Gastrocnemius medialis (tissue), 4 donors: ENCODE data around the gene SLC38A8. TPM values are rescaled to one million over a fixed set of nuclear protein-coding genes. Genes with fewer than 3 reads are reported as not detected.

Experiments used
- ATAC-seq, 2 donors: fragments of 150-250 bp; one replicate each; pipeline ENCODE4 v1.9.1; 2016
- DNase-seq, 2 donors: peaks; one replicate each; pipeline ENCODE4 v3.0.0-alpha.2; 2019
- H3K27ac ChIP-seq, 4 donors: fragments of 200-600 bp; sonication (generic); 1 replicate in 1 of 4; 2 replicates in 3 of 4; pipeline ENCODE4 v1.5.1; 2016 to 2018; ENCODE audit warnings: mild to moderate bottlenecking in 2 of 4, moderate library complexity in 1 of 4
- H3K27me3 ChIP-seq, 3 donors: fragments of 200-600 bp; sonication (generic) in 2 of 3; 1 replicate in 1 of 3; 2 replicates in 2 of 3; pipeline versions ENCODE4 v1.5.1 to v1.6.0; 2016 to 2019; ENCODE audit warnings: mild to moderate bottlenecking in 1 of 3, moderate library complexity in 1 of 3
- H3K36me3 ChIP-seq, 2 donors: fragments of 200-600 bp; sonication (generic) in 1 of 2; one replicate each; pipeline ENCODE4 v1.5.1; 2017 to 2018
- H3K4me1 ChIP-seq, 2 donors: fragments of 200-600 bp; sonication (generic) in 1 of 2; one replicate each; pipeline ENCODE4 v1.5.1; 2016 to 2017; ENCODE audit warnings: mild to moderate bottlenecking in 2 of 2
- H3K4me3 ChIP-seq, 4 donors: fragments of 200-600 bp; sonication (generic) in 3 of 4; 1 replicate in 1 of 4; 2 replicates in 3 of 4; pipeline ENCODE4 v1.5.1; 2016 to 2019; ENCODE audit warnings: mild to moderate bottlenecking in 2 of 4
- H3K9me3 ChIP-seq, 3 donors: fragments of 200-600 bp; sonication (generic) in 2 of 3; 1 replicate in 1 of 3; 2 replicates in 2 of 3; pipeline ENCODE4 v1.5.1; 2016 to 2019
- POLR2A ChIP-seq, 2 donors: fragments of 450-650 bp; IDR thresholded peaks; one replicate each; pipeline ENCODE4 v1.6.1; 2017; ENCODE audit warnings: antibody characterized with exemption in 2 of 2, mild to moderate bottlenecking in 2 of 2, moderate library complexity in 2 of 2
- in situ Hi-C, 4 donors: fragments of 200-750 bp; cut with MboI; loops; one replicate each; pipeline versions ENCODE4 v1.15.0 to v1.8.0; 2017; ENCODE audit warnings: low sequenced_read_pairs in 4 of 4
- intact Hi-C: fragments of 100-400 bp; cut with DNase I; formaldehyde crosslinking; loops from one replicate; pipeline ENCODE4 v1.15.1; 2023; ENCODE audit warnings: low total_unique reads
- total RNA-seq, 4 donors: library from RNA; depleted of rRNA; stranded (reverse); fragments of >200 nt; gene quantifications; one replicate each; pipeline versions ENCODE4 v1.1.0 to v1.2.3, GENCODE V29; 2016
- TF ChIP-seq, protein P1 (sequence below), 5 experiments: fragments of 450-650 bp in 3 of 5; fragments of 200-600 bp in 2 of 5; sonication (generic) in 2 of 5; IDR thresholded peaks in 4 of 5; conservative IDR thresholded peaks in 1 of 5; 1 replicate in 4 of 5; 2 replicates in 1 of 5; pipeline ENCODE4 v1.5.1; 2016 to 2019; ENCODE audit warnings: antibody characterized with exemption in 5 of 5, mild to moderate bottlenecking in 3 of 5, moderate library complexity in 3 of 5

SLC38A8 gene
- total RNA-seq, 4 donors from 2014 or later: not detected

DNA sequence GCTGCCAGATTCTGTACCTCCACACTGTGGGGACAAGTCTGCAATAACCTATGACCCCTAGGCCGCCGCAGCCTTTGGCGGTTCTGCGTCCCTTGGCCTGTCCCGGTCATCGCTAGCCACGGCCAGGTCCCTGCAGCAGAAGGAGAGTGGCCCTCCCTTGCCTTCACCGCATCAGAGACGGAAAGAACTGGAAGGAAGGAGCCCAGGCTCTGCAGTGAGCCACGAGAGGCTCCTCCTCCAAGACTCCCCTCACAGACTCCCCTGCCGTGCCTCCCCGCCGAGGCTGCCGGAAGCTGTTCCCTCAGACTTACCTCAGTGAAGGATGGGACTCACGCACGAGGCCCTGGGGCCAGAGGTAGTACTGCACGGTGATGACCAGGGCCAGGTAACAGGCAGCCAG, 11.0 kb downstream of the SLC38A8 start:
- no peak for ATAC-seq
- Histone ChIP-seq H3K4me1 (no peaks in the 10 kb centered on the region), H3K4me3 (no peak overlapping the region), H3K27ac (no peak overlapping the region), H3K9me3 (no peaks in the 10 kb centered on the region), H3K27me3 (no peaks in the 10 kb centered on the region), H3K36me3 (no peaks in the 10 kb centered on the region)
- no peak for DNase-seq
- in situ Hi-C loops: no loop called here
- TF ChIP-seq POLR2A (IDR thresholded peaks at IDR 0.05): no peak
- TF ChIP-seq, protein P1, sequence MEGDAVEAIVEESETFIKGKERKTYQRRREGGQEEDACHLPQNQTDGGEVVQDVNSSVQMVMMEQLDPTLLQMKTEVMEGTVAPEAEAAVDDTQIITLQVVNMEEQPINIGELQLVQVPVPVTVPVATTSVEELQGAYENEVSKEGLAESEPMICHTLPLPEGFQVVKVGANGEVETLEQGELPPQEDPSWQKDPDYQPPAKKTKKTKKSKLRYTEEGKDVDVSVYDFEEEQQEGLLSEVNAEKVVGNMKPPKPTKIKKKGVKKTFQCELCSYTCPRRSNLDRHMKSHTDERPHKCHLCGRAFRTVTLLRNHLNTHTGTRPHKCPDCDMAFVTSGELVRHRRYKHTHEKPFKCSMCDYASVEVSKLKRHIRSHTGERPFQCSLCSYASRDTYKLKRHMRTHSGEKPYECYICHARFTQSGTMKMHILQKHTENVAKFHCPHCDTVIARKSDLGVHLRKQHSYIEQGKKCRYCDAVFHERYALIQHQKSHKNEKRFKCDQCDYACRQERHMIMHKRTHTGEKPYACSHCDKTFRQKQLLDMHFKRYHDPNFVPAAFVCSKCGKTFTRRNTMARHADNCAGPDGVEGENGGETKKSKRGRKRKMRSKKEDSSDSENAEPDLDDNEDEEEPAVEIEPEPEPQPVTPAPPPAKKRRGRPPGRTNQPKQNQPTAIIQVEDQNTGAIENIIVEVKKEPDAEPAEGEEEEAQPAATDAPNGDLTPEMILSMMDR (IDR thresholded peaks at IDR 0.05 in 4 of 5, conservative IDR thresholded peaks at IDR 0.05 in 1 of 5): no peak
- intact Hi-C loops: no loop called here

DNA sequence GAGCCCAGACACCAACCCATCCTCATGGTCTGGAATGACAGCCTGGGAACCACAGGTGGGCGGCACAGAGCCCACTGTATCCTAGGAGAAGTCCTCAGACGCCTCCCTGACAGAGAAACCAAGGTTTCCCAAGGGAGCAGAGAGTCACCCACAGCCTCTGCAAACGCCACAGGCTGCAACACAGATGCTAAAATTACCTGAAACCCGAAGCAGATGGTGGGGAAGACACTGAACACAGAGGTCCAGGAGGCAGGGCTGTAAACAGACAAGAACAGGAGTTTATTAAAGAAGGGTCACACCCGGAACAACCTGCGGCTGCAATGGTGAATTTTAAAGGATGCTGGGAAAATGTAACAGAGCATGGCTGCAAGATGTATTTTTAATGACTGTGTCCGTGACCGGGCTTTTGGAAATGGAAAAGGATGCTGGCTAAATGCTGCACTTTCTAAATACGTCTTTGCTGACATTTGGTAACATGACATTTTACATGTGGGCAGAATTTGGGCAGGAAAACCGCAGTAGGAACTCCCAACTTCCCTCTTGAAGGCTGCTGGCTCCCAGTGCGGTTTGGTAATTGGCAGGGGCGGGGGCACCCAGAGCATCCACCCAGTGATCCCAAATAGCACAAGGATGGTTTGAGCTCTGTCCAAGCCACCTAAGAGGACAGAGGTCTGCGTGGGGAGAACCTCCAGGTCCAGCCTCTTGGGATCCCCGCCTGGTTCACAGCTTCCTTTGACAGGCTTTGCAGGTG, 13.1 kb downstream of the SLC38A8 start:
- TF ChIP-seq, protein P1 (IDR thresholded peaks at IDR 0.05 in 4 of 5, conservative IDR thresholded peaks at IDR 0.05 in 1 of 5): no peak
- no peak for TF ChIP-seq POLR2A (IDR thresholded peaks at IDR 0.05)
- DNase-seq (no peak), ATAC-seq (no peak)
- H3K36me3 ChIP-seq: no peaks in the 10 kb centered on the region
- no peaks in the 10 kb centered on the region for H3K9me3 ChIP-seq
- no peak overlapping the region for H3K4me3 ChIP-seq
- H3K4me1 ChIP-seq: no peaks in the 10 kb centered on the region
- H3K27ac ChIP-seq: no peak overlapping the region
- in situ Hi-C loops: no loop called here
- intact Hi-C loops: no loop called here
- H3K27me3 ChIP-seq: no peaks in the 10 kb centered on the region

DNA sequence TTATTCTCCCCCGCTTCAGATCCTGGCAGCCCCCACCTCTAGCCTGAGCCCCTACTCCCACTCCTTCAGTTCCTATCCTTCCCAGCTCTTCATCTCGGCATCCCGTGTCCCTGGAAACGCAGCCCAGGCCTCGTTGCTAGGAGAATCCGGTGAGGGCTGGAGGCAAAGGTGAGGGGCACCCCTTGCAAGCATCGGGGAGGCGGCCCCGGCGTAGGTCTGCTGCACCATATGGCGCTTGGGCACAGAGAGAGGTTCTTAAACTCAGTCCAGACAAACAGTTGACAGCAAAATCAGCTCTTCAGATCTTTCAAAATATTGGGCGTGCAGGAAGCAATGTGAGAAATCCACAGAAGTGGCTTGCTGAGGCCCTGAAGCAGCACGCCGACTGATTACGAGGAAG, 15.0 kb downstream of the SLC38A8 start:
- ATAC-seq: no peak
- no peak overlapping the region for H3K4me3 ChIP-seq
- in situ Hi-C loops: no loop called here
- H3K27ac ChIP-seq: no peak overlapping the region
- H3K4me1 ChIP-seq: no peaks in the 10 kb centered on the region
- intact Hi-C loops: no loop called here
- H3K27me3 ChIP-seq: no peaks in the 10 kb centered on the region
- DNase-seq: no peak
- H3K36me3 ChIP-seq: no peaks in the 10 kb centered on the region
- TF ChIP-seq, protein P1 (IDR thresholded peaks at IDR 0.05 in 4 of 5, conservative IDR thresholded peaks at IDR 0.05 in 1 of 5): no peak
- no peak for TF ChIP-seq POLR2A (IDR thresholded peaks at IDR 0.05)
- no peaks in the 10 kb centered on the region for H3K9me3 ChIP-seq

DNA sequence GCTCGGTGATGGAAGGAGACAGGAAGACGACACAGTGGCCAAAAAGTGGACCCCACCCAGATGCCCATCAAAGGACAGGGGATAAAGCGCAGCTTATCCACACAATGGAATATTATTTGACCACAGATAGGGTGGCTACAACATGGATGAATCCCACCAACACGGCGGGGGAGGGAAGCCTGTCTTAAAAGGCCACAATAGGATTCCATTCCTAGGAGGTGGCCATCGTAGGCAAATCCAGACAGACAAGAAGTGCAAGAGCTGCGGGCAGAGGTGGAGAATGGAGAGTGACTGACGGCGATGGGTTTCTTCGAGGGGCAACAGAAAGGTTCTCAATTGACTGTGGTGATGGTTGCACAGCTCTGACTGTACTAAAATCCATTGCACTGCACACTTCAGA, 16.0 kb downstream of the SLC38A8 start:
- H3K9me3 ChIP-seq: no peaks in the 10 kb centered on the region
- H3K27me3 ChIP-seq: no peaks in the 10 kb centered on the region
- in situ Hi-C loops: no loop called here
- no peak overlapping the region for H3K4me3 ChIP-seq
- TF ChIP-seq POLR2A (IDR thresholded peaks at IDR 0.05): no peak
- TF ChIP-seq, protein P1 (IDR thresholded peaks at IDR 0.05 in 4 of 5, conservative IDR thresholded peaks at IDR 0.05 in 1 of 5): no peak
- DNase-seq (no peak), ATAC-seq (no peak)
- no peaks in the 10 kb centered on the region for H3K36me3 ChIP-seq
- no peaks in the 10 kb centered on the region for H3K4me1 ChIP-seq
- intact Hi-C loops: no loop called here
- H3K27ac ChIP-seq: no peak overlapping the region

DNA sequence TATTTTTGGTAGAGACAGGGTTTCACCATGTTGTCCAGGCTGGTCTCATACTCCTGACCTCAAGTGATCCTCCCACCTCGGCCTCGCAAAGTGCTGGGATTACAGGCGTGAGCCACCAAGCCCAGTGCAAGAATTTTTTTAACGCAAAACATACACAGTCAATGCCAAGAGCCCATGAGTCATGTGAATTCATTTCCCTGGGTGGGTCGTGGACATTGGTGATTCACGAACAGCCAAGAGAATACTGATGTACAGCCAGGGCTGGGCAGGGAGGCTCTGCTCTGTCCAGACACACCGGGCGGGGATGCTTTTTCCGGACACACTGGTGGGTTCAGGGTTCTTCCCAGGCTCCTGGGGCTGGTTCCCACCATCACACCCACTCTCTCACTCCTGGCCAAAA, 17.7 kb downstream of the SLC38A8 start:
- Histone ChIP-seq H3K9me3 (no peaks in the 10 kb centered on the region), H3K27me3 (no peaks in the 10 kb centered on the region), H3K4me3 (no peak overlapping the region), H3K4me1 (no peaks in the 10 kb centered on the region), H3K36me3 (no peaks in the 10 kb centered on the region), H3K27ac (no peak overlapping the region)
- TF ChIP-seq, protein P1 (IDR thresholded peaks at IDR 0.05 in 4 of 5, conservative IDR thresholded peaks at IDR 0.05 in 1 of 5): no peak
- TF ChIP-seq POLR2A (IDR thresholded peaks at IDR 0.05): no peak
- in situ Hi-C loops (no loop called here), intact Hi-C loops (no loop called here)
- ATAC-seq (no peak), DNase-seq (no peak)
